K562 treated with DMSO at 1 percent for 12 hours (cell line): ENCODE data around the gene WFDC11. TPM values are rescaled to one million over a fixed set of nuclear protein-coding genes. Genes with fewer than 3 reads are reported as not detected.

ENCODE experiments used
- total RNA-seq: library from RNA; unstranded; fragments of 300-600 nt; gene quantifications from 2 replicates; pipeline ENCODE4 v1.2.3, GENCODE V29; 2022; ENCODE audit not compliant: insufficient read depth

WFDC11 gene
- not detected in 2 replicates for total RNA-seq

DNA sequence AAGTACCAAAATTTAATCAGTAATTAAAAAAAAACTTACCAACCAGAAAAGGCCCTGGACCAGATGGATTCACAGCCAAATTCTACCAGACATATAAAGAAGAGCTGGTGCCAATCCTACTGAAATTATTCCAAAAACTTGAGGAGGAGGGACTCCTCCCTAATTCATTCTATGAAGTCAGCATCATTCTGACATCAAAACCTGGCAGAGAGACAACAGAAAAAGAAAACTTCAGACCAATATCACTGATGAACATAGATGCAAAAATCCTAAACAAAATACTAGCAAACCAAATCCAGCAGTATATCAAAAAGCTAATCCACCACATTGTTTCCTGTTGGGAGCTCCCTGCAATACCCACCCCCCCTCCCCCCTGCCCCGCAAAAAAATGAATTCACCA lies at the start of gene WFDC11:
TSS of gene WFDC11 (minus strand) at position 101 of the 400 bp plus-strand sequence. CDS start 19,639 bp downstream, outside the sequence.

DNA sequence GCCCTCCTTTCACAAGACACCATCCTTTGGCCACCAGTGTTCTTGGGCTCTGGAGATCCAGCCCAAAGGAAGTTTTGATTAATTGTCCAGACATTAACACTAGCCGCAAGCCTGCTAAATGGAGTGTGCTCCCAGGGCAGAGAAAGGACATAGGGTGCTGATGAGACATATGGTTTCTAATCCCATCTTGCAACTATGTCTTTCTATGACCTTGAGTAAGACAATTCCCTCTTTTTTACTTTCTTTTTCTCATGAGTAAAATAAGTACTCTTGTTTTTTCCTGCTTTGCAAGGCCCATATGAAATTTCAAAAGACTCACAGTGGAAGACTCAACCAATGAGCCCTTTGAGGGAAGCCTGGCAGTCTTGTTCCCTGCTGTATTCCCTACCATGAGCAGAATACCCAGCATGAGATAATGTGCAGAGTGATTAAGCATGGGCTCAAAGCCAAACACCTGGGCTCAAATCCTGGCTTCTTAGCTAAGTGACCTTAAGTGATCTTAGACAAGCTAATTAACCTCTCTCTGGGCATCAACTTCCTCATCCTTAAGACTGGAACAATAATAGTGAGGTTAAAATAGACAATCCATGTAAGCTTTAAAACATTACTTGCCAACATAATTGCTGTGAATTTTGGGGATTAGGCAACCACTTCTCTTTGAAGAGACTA lies 35.1 kb upstream of the WFDC11 start, which contains the start of gene WFDC10B:
TSS of gene WFDC10B (minus strand) at position 51 of the 669 bp plus-strand sequence. CDS start 19,027 bp downstream, outside the sequence.

DNA sequence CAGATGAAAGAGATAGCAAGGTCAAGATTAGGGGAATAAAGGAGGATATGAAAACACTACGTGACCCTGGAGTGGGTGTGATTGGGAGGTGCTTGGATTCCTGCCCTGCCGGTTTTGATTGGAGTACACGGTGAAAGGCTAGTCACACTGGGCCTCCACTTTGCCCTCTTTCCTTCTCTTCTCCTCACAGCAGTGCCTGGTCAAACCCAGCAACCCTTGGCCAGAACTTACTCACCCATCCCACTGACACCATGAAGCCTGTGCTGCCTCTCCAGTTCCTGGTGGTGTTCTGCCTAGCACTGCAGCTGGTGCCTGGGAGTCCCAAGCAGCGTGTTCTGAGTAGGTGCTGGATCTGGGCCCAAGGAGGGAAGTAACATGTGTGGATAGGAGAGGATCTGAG lies 31.8 kb upstream of the WFDC11 start, which contains the start of gene WFDC13:
TSS of gene WFDC13 (plus strand) at position 166 of the 400 bp plus-strand sequence. CDS start at position 252, 86 bp downstream.

GRCh38 chr20:45631184-45631583 lies 38.9 kb downstream of the WFDC11 start, which contains the start of gene WFDC9:
WFDC9 (minus strand) TSS chr20:45631284; CDS start chr20:45610181, 21,103 bp downstream.

GRCh38 chr20:45629496-45630100 lies 40.4 kb downstream of the WFDC11 start, which contains the start of gene WFDC10A:
WFDC10A (plus strand) TSS chr20:45629739; CDS start chr20:45629814, 75 bp downstream.

Other genes starting within 250 kb of the WFDC11 start
- not detected in 2 replicates for gene WFDC2, start 200.5 kb downstream of the WFDC11 start, total RNA-seq
- not detected in 2 replicates for gene SPINT3, start 154.6 kb downstream of the WFDC11 start, total RNA-seq
- not detected in 2 replicates for gene WFDC6, start 130.8 kb downstream of the WFDC11 start, total RNA-seq
- not detected in 2 replicates for gene EPPIN, start 122.8 kb downstream of the WFDC11 start, total RNA-seq
- gene WFDC8, start 91.0 kb downstream of the WFDC11 start, total RNA-seq = not detected in 2 replicates
- gene WFDC10A, start 40.5 kb downstream of the WFDC11 start, total RNA-seq = not detected in 2 replicates
- not detected in 2 replicates for gene WFDC9, start 39.0 kb downstream of the WFDC11 start, total RNA-seq
- not detected in 2 replicates for gene WFDC13, start 31.8 kb upstream of the WFDC11 start, total RNA-seq
- not detected in 2 replicates for gene WFDC10B, start 34.8 kb upstream of the WFDC11 start, total RNA-seq
- gene SPINT4, start 52.1 kb upstream of the WFDC11 start, total RNA-seq = not detected in 2 replicates
- not detected in 2 replicates for gene WFDC3, start 121.6 kb upstream of the WFDC11 start, total RNA-seq
- 40.3 and 42.3 TPM in 2 replicates for gene DNTTIP1, start 121.7 kb upstream of the WFDC11 start, total RNA-seq
- 1.5 TPM in 1 of 2 replicates, not detected in the other for gene UBE2C, start 142.4 kb upstream of the WFDC11 start, total RNA-seq
- gene TNNC2, start 157.1 kb upstream of the WFDC11 start, total RNA-seq = not detected in 2 replicates
- gene SNX21, start 163.6 kb upstream of the WFDC11 start, total RNA-seq = 1.9 and 3.5 TPM in 2 replicates
- 68.3 and 90.4 TPM in 2 replicates for gene ACOT8, start 187.2 kb upstream of the WFDC11 start, total RNA-seq
- 4.7 and 7.7 TPM in 2 replicates for gene ZSWIM3, start 187.4 kb upstream of the WFDC11 start, total RNA-seq
- gene ZSWIM1, start 211.0 kb upstream of the WFDC11 start, total RNA-seq = 6.8 and 16.3 TPM in 2 replicates
- gene SPATA25, start 217.4 kb upstream of the WFDC11 start, total RNA-seq = 1.9 TPM in 1 of 2 replicates, not detected in the other
- 2.8 and 5.2 TPM in 2 replicates for gene NEURL2, start 221.0 kb upstream of the WFDC11 start, total RNA-seq
- gene CTSA, start 221.1 kb upstream of the WFDC11 start, total RNA-seq = 53.1 and 90.7 TPM in 2 replicates
- gene PLTP, start 241.9 kb upstream of the WFDC11 start, total RNA-seq = 24.2 and 27.2 TPM in 2 replicates